Adipocyte (in vitro differentiated cells): ENCODE measurements around the gene ZFPM1.
A peak's percentile ranks its signal among the peaks of the same experiment; 100 is the strongest.

Source experiments
- DNase-seq: peaks from one replicate; pipeline ENCODE4 v3.0.0-alpha.2; 2015; ENCODE audit warnings: low read depth
- H3K27me3 ChIP-seq: replicated peaks from 2 replicates; pipeline ENCODE4 v1.7.0; 2013; ENCODE audit warnings: mild to moderate bottlenecking, low read length, moderate library complexity; ENCODE audit not compliant: control insufficient read depth, insufficient read depth
- H3K36me3 ChIP-seq: 2 replicates; pipeline ENCODE4 v1.7.0; 2013; ENCODE audit warnings: low read length, mild to moderate bottlenecking, moderate library complexity; ENCODE audit not compliant: control insufficient read depth, insufficient read depth, severe bottlenecking
- H3K4me1 ChIP-seq: 2 replicates; pipeline ENCODE4 v1.7.0; 2013; ENCODE audit warnings: mild to moderate bottlenecking, low read length, moderate library complexity; ENCODE audit not compliant: control insufficient read depth, insufficient read depth
- H3K4me3 ChIP-seq: 2 replicates; pipeline ENCODE4 v1.7.0; 2013; ENCODE audit warnings: mild to moderate bottlenecking, low read length, moderate library complexity
- H3K9ac ChIP-seq: 2 replicates; pipeline ENCODE4 v1.7.0; 2013; ENCODE audit warnings: mild to moderate bottlenecking, low read length, moderate library complexity
- H3K9me3 ChIP-seq: 2 replicates; pipeline ENCODE4 v1.7.0; 2013; ENCODE audit warnings: mild to moderate bottlenecking, low read length, moderate library complexity; ENCODE audit not compliant: control insufficient read depth

Gene ZFPM1

DNA sequence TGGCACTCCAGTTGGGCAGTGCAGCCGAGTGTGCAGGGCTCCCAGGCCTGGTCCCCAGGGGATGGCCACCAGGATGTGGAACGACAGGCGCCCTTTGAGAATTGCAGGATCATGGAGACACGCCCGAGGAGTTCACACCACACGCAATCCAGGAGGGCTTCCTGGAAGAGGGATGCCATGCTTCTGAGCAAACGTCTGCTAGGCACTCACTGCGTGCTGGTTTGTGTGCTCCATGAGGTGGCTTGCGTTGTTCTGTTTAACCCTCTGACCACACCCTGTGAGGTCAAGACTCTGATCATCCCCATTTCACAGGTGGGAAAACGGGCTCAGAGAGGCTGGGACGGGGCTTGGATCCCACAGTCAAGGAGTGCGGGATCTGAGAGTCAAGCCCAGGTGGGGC, 32.6 kb upstream of the ZFPM1 start:
- no peak for DNase-seq
- H3K36me3 ChIP-seq, result peaks cover 7% of the 10 kb centered on the region
- no peaks in the 10 kb centered on the region for H3K4me1 ChIP-seq
- no peaks in the 10 kb centered on the region for H3K27me3 ChIP-seq
- no peaks in the 10 kb centered on the region for H3K9me3 ChIP-seq
- no peak overlapping the region for H3K4me3 ChIP-seq
- no peak overlapping the region for H3K9ac ChIP-seq

DNA sequence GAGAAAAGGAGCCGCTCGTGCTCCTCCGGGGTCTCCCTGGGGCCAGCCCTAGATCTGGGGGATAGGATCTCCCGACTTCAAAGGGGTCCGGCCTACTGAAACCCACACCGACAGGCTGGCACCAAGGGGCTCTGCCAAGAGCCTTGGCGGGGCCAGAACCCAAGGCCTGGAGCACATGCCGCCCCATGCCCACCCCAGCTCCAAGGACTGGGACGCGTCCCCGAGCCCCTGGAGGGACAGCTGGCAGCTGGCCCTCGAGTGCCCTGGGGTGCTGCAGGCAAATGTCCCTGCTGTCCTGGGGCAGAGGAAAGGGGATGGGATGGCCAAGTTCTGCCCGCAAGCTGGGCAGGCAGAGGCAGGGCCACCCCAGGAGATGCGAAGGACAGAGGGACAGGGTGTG, 31.8 kb upstream of the ZFPM1 start:
- no peak for DNase-seq
- no peak overlapping the region for H3K4me3 ChIP-seq
- no peaks in the 10 kb centered on the region for H3K27me3 ChIP-seq
- H3K4me1 ChIP-seq, result no peaks in the 10 kb centered on the region
- no peaks in the 10 kb centered on the region for H3K9me3 ChIP-seq
- H3K36me3 ChIP-seq, result peaks cover 7% of the 10 kb centered on the region
- no peak overlapping the region for H3K9ac ChIP-seq

DNA sequence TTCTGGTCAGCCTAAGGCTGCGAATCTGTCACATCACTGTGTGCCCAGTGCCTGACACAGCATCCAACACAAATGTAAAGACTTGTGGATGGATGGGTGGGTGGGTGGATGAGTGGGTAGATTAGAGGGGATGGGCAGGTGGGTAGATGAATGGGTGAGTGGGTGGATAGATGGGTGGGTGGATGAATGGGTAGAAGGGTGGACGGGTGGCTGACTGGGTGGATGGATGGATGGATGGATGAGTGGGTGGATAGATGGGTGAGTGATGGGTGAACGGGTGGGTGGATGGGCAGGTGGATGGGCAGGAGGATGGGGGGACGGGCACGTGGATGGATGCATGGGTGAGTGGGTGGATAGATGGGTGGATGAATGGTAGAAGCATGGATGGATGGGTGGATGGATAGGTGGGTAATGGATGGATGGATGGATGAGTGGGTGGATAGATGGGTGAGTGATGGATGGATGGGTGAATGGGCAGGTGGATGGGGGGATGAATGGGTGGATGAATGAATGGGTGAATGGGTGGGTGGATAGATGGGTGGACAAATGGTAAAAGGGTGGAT, 31.1 kb upstream of the ZFPM1 start:
- no peak for DNase-seq
- Histone ChIP-seq H3K36me3 (peaks cover 7% of the 10 kb centered on the region), H3K27me3 (no peaks in the 10 kb centered on the region), H3K9ac (no peak overlapping the region), H3K4me3 (no peak overlapping the region), H3K9me3 (no peaks in the 10 kb centered on the region), H3K4me1 (no peaks in the 10 kb centered on the region)

DNA sequence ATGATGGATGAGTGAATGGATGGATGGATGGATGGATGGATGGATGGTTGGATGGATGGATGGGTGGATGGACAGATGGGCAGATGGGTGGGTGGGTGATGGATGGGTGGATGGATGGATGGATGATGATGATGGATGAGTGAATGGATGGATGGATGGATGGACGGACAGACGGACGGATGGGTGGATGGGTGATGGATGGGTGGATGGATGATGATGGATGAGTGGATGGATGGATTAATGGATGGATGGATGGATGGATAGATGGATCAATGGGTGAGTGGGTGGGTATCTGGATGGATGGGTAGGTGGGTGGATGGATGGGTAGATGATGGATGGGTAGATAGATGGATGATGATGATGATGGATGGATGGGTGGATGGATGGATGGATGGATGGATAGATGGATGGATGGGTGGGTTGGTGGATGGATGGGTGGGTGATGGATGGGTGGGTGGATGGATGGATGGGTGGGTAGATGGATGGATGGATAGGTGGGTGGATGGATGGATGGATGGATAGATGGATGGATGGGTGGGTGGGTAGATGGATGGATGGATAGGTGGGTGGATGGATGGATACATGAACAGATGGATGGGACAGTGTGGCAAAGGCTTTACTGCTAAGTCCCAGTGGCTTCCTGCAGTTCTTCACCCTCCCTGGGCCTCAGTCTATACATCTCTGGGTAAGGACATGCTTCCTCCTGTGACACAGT, 30.2 kb upstream of the ZFPM1 start:
- H3K4me1 ChIP-seq, result no peaks in the 10 kb centered on the region
- H3K4me3 ChIP-seq, result no peak overlapping the region
- no peaks in the 10 kb centered on the region for H3K27me3 ChIP-seq
- DNase-seq, result no peak
- peaks cover 7% of the 10 kb centered on the region for H3K36me3 ChIP-seq
- H3K9ac ChIP-seq, result no peak overlapping the region
- H3K9me3 ChIP-seq, result no peaks in the 10 kb centered on the region

DNA sequence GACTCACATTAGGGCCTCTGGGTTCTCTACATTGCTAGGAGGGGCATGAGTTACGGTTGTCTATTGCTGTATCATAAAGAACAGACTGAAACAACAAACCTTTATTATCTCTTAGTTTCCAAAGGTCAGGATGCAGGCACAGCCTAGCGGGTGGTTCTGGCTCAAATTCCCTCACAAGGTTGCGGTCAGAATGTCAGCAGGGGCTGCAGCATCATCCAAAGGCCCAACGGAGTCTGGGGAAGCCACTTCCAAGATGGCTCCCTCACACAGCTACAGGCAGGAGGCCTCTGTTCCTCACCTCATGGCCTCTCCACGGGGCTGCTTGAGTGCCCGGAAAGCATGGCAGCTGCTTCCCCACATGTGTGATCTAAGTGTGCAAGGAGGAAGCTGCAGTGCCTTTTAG, 29.6 kb upstream of the ZFPM1 start:
- no peak for DNase-seq
- Histone ChIP-seq H3K9ac (no peak overlapping the region), H3K4me3 (no peak overlapping the region), H3K4me1 (no peaks in the 10 kb centered on the region), H3K36me3 (peaks cover 7% of the 10 kb centered on the region), H3K27me3 (no peaks in the 10 kb centered on the region), H3K9me3 (no peaks in the 10 kb centered on the region)

DNA sequence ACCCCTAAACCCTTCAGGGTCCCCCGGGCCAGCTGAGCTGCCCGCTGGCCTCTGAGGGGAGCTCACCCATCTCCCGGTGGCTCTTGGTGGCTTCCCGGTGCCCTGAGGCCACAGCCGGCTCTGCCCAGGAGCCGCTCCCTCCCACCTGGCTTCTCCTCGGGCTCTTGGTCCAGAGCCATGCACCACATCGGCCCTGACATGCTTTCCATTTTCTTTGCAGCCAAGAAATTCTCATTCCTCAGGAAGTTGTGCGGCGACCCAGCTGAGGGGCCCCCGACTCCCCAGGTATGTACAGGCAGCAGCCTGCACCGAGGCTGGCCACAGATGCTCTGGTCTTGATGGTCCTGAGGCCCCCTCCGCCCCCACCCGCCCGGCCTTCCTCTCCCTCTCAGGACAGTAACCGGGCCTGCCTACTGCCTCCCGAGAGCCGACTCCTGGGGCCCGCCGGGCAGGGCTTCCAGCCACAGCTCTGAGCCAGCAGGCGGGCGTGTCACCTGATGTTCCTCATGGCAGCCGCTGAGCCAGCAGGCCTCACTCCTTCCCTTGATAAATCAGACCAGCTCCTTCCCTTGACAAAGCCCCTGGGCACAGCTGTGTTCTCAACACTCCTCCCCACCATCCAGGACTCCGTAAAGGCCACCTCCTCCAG, 28.4 kb upstream of the ZFPM1 start:
- no peak for DNase-seq
- Histone ChIP-seq H3K4me1 (no peaks in the 10 kb centered on the region), H3K9me3 (no peaks in the 10 kb centered on the region), H3K9ac (peak overlapping the region; percentile 60), H3K36me3 (peaks cover 7% of the 10 kb centered on the region), H3K4me3 (no peak overlapping the region), H3K27me3 (no peaks in the 10 kb centered on the region)

DNA sequence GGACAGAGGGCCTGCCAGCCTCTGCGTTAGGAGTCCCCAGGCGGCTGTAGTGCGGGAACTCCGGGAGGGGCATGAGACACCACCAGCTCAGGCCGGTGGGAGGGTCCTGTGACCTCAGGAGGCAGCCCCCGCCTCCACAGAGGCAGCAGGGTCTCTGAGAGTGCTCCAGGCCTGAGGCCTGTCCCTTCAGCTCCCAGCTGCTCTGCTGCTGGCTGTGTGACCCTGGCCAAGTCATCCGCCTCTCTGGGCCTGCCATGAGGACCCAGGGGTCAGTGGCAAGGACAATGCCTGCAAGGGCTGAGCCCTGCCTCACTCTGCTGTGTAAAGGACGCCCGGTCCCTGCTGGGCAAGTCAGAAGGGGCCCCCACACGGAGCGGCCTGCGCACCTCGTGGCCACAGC, 27.1 kb upstream of the ZFPM1 start:
- Histone ChIP-seq H3K4me3 (no peak overlapping the region), H3K4me1 (peaks cover 2% of the 10 kb centered on the region), H3K36me3 (peaks cover 4% of the 10 kb centered on the region), H3K9me3 (no peaks in the 10 kb centered on the region), H3K9ac (no peak overlapping the region), H3K27me3 (no peaks in the 10 kb centered on the region)
- no peak for DNase-seq

DNA sequence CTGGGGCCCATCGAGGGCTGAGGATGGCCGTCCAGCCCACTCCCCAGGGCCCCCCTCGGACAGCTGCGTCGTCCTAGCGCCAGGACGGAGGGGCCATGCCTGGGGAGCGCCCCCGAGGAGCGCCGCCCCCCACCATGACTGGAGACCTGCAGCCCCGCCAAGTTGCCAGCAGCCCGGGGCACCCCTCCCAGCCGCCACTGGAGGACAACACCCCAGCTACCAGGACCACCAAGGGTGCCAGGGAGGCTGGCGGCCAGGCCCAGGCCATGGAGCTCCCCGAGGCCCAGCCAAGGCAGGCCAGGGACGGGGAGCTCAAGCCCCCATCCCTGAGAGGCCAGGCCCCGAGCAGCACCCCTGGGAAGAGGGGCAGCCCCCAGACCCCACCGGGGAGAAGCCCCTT, 25.7 kb upstream of the ZFPM1 start:
- H3K9ac ChIP-seq, result no peak overlapping the region
- H3K36me3 ChIP-seq, result peaks cover 4% of the 10 kb centered on the region
- no peak overlapping the region for H3K4me3 ChIP-seq
- no peaks in the 10 kb centered on the region for H3K27me3 ChIP-seq
- peaks cover 4% of the 10 kb centered on the region for H3K4me1 ChIP-seq
- H3K9me3 ChIP-seq, result no peaks in the 10 kb centered on the region
- DNase-seq, result no peak

DNA sequence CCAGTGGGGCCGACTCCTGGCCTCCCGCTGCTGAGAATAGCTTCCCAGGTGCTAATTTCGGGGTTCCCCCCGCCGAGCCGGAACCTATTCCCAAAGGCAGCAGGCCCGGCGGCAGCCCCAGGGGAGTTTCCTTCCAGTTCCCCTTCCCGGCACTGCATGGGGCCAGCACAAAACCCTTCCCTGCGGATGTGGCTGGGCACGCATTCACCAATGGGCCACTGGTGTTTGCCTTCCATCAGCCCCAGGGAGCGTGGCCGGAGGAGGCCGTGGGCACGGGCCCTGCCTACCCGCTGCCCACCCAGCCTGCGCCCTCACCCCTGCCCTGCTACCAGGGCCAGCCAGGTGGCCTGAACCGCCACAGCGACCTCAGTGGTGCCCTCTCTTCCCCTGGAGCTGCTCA, 24.9 kb upstream of the ZFPM1 start:
- H3K9me3 ChIP-seq, result no peaks in the 10 kb centered on the region
- peaks cover 4% of the 10 kb centered on the region for H3K36me3 ChIP-seq
- no peak overlapping the region for H3K4me3 ChIP-seq
- DNase-seq, result no peak
- no peak overlapping the region for H3K9ac ChIP-seq
- H3K27me3 ChIP-seq, result no peaks in the 10 kb centered on the region
- peaks cover 4% of the 10 kb centered on the region for H3K4me1 ChIP-seq

DNA sequence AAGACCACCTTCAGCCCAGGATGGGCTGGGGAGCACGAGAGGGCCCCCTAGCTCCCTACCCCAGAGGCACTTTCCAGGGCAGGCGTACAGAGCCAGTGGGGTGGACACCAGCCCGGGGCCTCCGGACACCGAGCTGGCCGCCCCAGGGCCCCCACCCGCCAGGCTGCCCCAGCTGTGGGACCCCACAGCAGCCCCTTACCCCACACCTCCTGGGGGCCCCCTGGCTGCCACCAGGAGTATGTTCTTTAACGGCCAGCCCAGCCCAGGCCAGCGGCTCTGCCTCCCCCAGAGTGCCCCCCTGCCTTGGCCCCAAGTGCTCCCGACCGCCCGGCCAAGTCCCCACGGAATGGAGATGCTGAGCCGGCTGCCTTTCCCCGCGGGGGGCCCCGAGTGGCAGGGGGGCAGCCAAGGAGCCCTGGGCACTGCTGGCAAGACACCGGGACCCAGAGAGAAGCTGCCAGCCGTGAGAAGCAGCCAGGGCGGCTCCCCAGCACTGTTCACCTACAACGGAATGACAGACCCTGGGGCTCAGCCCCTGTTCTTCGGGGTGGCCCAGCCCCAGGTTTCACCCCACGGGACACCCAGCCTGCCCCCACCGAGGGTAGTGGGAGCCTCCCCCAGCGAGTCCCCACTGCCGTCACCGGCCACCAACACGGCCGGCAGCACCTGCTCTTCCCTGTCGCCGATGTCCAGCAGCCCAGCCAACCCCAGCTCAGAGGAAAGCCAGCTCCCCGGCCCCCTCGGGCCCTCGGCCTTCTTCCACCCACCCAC, 24.3 kb upstream of the ZFPM1 start:
- Histone ChIP-seq H3K9ac (no peak overlapping the region), H3K27me3 (no peaks in the 10 kb centered on the region), H3K9me3 (no peaks in the 10 kb centered on the region), H3K36me3 (peaks cover 4% of the 10 kb centered on the region), H3K4me1 (peaks cover 4% of the 10 kb centered on the region), H3K4me3 (no peak overlapping the region)
- DNase-seq, result no peak
